NB4 (cell line): Measurements from ENCODE around the gene ANAPC15.
A peak's percentile ranks its signal among the peaks of the same experiment; 100 is the strongest.

Source experiments
- DNase-seq: peaks from one replicate; pipeline ENCODE4 v3.0.0; 2010; ENCODE audit warnings: low read depth
- H3K4me3 ChIP-seq: one replicate; pipeline ENCODE4 v1.5.1; 2011; ENCODE audit warnings: mild to moderate bottlenecking, low read depth, low read length, moderate library complexity
- CTCF ChIP-seq: IDR thresholded peaks from one replicate; pipeline ENCODE4 v1.5.1; 2012; ENCODE audit warnings: low read depth, low read length
- MYC ChIP-seq: IDR thresholded peaks from 2 replicates; pipeline ENCODE4 v1.6.1; 2011; ENCODE audit warnings: low read depth, low read length
- POLR2A ChIP-seq: IDR thresholded peaks from 2 replicates; pipeline ENCODE4 v1.6.1; 2011; ENCODE audit warnings: mild to moderate bottlenecking; ENCODE audit not compliant: insufficient read length; ENCODE audit errors: extremely low read depth
- TF ChIP-seq, protein P1 (sequence below): IDR thresholded peaks from 2 replicates; pipeline ENCODE4 v1.6.1; 2011; ENCODE audit warnings: low read depth, low read length

ANAPC15 gene

DNA sequence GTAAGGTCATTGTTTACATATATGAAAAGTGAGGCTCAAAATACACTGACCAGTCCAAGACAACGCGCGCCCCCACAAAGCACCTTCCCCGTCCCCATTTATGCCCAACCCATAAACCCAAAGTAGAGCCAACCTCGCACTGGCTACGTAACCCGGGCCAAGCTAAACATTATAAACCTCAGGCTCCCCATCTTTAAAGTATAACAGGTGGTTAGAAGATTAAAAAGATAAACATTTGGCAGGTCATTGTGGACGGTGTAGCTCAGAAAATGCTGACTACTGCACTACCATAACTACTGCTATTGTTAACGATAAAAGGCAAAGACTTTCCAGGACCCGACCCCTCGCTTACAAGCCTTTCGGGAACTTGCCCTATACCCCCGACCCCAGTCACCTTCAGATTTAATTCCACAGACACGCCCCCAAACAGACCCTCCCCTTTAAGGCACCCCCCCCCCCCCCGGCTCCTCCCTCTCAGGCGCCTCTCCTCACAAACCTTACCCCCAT, 32.6 kb downstream of the ANAPC15 start:
- DNase-seq, result no peak
- H3K4me3 ChIP-seq, result peak overlapping the region; percentile 99
- TF ChIP-seq, protein P1, sequence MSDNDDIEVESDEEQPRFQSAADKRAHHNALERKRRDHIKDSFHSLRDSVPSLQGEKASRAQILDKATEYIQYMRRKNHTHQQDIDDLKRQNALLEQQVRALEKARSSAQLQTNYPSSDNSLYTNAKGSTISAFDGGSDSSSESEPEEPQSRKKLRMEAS, result no peak
- TF ChIP-seq CTCF (no peak), POLR2A (no peak), MYC (no peak)

DNA sequence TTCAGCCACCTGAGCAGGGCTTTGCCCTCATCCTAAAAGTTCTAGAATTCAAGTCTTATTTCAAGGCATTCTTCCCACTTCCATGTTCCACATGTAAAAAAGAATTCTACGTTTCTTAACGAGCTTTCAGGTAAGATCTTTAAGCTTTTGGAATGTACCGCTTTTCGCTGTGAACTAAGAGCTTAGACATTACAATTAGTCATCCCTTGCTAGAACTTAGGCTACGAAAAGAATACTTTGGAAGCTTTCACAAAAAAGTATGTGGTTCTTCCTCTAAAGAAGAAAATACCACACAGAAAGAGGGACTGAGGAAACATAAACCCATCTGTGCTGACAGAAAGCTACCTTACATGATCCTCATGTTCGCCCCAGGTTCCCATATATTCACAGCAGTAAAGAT, 34.0 kb downstream of the ANAPC15 start:
- TF ChIP-seq CTCF (no peak), MYC (no peak), POLR2A (no peak)
- TF ChIP-seq, protein P1, result no peak
- DNase-seq, result no peak
- peak overlapping the region; percentile 99 for H3K4me3 ChIP-seq

DNA sequence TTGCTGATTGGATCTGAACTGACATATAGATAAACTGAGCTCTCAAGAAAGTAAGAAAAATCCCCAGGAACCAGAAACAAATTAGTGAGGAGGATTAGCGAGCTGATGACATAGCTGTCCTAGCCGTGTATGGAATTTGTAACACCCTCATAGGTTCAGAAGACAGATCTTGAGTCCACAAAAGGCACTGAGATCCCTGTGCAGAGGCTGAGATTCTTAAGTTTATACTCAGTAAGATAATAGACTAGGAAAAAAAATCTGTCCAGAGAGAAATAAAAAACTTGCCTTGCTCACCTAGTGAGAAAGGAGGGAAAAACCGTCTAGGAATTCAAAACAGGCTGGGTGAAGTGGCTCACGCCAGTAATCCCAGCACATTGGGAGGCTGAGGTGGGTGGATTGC, 36.7 kb downstream of the ANAPC15 start:
- TF ChIP-seq MYC, result no peak
- TF ChIP-seq, protein P1, result no peak
- TF ChIP-seq CTCF, result no peak
- TF ChIP-seq POLR2A, result no peak
- no peak for DNase-seq
- no peak overlapping the region for H3K4me3 ChIP-seq

DNA sequence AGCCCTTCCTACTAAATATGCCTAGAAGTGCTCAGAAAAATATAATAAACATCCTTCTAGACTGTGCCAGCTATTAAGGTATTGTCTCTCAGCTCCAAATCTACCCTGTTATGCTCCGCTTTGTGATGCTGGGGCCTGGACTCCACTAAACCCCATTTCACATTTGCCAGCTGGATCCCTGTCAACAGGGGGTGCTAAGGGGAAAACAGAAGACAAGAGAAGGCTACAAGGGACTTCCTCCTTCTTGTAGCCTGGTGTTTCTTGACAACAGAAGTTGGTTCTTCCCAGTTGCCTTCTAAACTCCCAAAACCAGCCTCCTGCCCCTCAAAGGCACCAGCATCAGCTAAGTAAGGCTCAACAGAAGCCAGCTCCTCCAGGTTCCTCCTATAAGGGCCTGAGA, 37.4 kb downstream of the ANAPC15 start:
- DNase-seq, result peak; percentile 68
- H3K4me3 ChIP-seq, result no peak overlapping the region
- peak; percentile 61 for TF ChIP-seq CTCF
- TF ChIP-seq POLR2A, result no peak

- no peak overlapping the region for H3K4me3 ChIP-seq
- TF ChIP-seq MYC, result no peak
- TF ChIP-seq POLR2A, result no peak
- TF ChIP-seq, protein P1, result no peak
- TF ChIP-seq CTCF, result no peak
- peak; percentile 41 for DNase-seq
These were observed 40.1 kb downstream of the ANAPC15 start for GRCh38 chr11:72072348-72072747.

- no peak overlapping the region for H3K4me3 ChIP-seq
- DNase-seq, result no peak
- TF ChIP-seq CTCF, result no peak
- no peak for TF ChIP-seq POLR2A
- TF ChIP-seq MYC, result no peak
- TF ChIP-seq, protein P1, result no peak
These were observed 42.0 kb downstream of the ANAPC15 start for GRCh38 chr11:72070491-72070890.
